Measurements from ENCODE around the gene DEPP1.

Gene DEPP1

GRCh38 chr10:45004661-45005060, 26.1 kb upstream of the DEPP1 start:
- no peak overlapping the region for H3K4me3 ChIP-seq (ENCODE audit: insufficient read depth, low read length, poor library complexity, severe bottlenecking)
- no peak overlapping the region for H3K27ac ChIP-seq (ENCODE audit: low read depth, low read length)
- TF ChIP-seq CTCF (IDR thresholded peaks at IDR 0.05; ENCODE audit: insufficient read depth, low read length, poor library complexity, severe bottlenecking) (no peak), EZH2phosphoT487 (conservative IDR thresholded peaks at IDR 0.05; ENCODE audit: low read length) (no peak)
- peaks cover 22% of the 10 kb centered on the region for H3K79me2 ChIP-seq (ENCODE audit: insufficient read depth, low read length)
- peaks cover 19% of the 10 kb centered on the region for H4K20me1 ChIP-seq (ENCODE audit: low read depth, low read length)
- no peaks in the 10 kb centered on the region for H3K9me2 ChIP-seq (replicated peaks; ENCODE audit: insufficient read depth, low read length)
- H3K9me3 ChIP-seq (ENCODE audit: insufficient read depth, low read length), result no peaks in the 10 kb centered on the region
- peaks cover 17% of the 10 kb centered on the region; the same call in 1 of the 2 replicates for H3K36me3 ChIP-seq (ENCODE audit: low read length)
- no peak overlapping the region for H3K4me2 ChIP-seq (ENCODE audit: low read depth, low read length, poor library complexity, severe bottlenecking)
- no peak overlapping the region for H3K9ac ChIP-seq (ENCODE audit: low read length)
- H2AFZ ChIP-seq (ENCODE audit: low read depth, low read length, severe bottlenecking), result no peak overlapping the region
- 0 out of 2 replicates have a peak, but pooled peaks cover 3% of the 10 kb centered on the region for H3F3A ChIP-seq (ENCODE audit: insufficient read depth)
- no peaks in the 10 kb centered on the region for H3K27me3 ChIP-seq (ENCODE audit: low read length)

GRCh38 chr10:45003432-45004000, 24.9 kb upstream of the DEPP1 start:
- Histone ChIP-seq H3K9ac (ENCODE audit: low read length) (no peak overlapping the region), H3K27ac (ENCODE audit: low read depth, low read length) (no peak overlapping the region), H4K20me1 (ENCODE audit: low read depth, low read length) (peaks cover 19% of the 10 kb centered on the region), H3K9me2 (replicated peaks; ENCODE audit: insufficient read depth, low read length) (no peaks in the 10 kb centered on the region), H3K36me3 (ENCODE audit: low read length) (peaks cover 17% of the 10 kb centered on the region; the same call in 1 of the 2 replicates), H2AFZ (ENCODE audit: low read depth, low read length, severe bottlenecking) (no peak overlapping the region), H3F3A (ENCODE audit: insufficient read depth) (0 out of 2 replicates have a peak, but pooled peaks cover 3% of the 10 kb centered on the region), H3K79me2 (ENCODE audit: insufficient read depth, low read length) (peaks cover 22% of the 10 kb centered on the region), H3K4me3 (ENCODE audit: insufficient read depth, low read length, poor library complexity, severe bottlenecking) (no peak overlapping the region), H3K27me3 (ENCODE audit: low read length) (no peaks in the 10 kb centered on the region), H3K9me3 (ENCODE audit: insufficient read depth, low read length) (no peaks in the 10 kb centered on the region), H3K4me2 (ENCODE audit: low read depth, low read length, poor library complexity, severe bottlenecking) (no peak overlapping the region)
- no peak for TF ChIP-seq CTCF (IDR thresholded peaks at IDR 0.05; ENCODE audit: insufficient read depth, low read length, poor library complexity, severe bottlenecking)
- TF ChIP-seq EZH2phosphoT487 (conservative IDR thresholded peaks at IDR 0.05; ENCODE audit: low read length), result no peak

- H3K27ac ChIP-seq (ENCODE audit: low read depth, low read length), result peak overlapping the region; percentile 48
Measured at GRCh38 chr10:45001381-45002148, 23.0 kb upstream of the DEPP1 start.

More at GRCh38 chr10:45001381-45002148, 23.0 kb upstream of the DEPP1 start:
- Histone ChIP-seq H3K79me2 (ENCODE audit: insufficient read depth, low read length) (peaks cover 22% of the 10 kb centered on the region), H3K36me3 (ENCODE audit: low read length) (peaks cover 17% of the 10 kb centered on the region; the same call in 1 of the 2 replicates), H3K4me2 (ENCODE audit: low read depth, low read length, poor library complexity, severe bottlenecking) (peak overlapping the region; percentile 69), H3K9ac (ENCODE audit: low read length) (peak overlapping the region; percentile 60), H4K20me1 (ENCODE audit: low read depth, low read length) (peaks cover 19% of the 10 kb centered on the region), H2AFZ (ENCODE audit: low read depth, low read length, severe bottlenecking) (peak overlapping the region; percentile 8), H3F3A (ENCODE audit: insufficient read depth) (0 out of 2 replicates have a peak, but pooled peaks cover 3% of the 10 kb centered on the region), H3K9me2 (replicated peaks; ENCODE audit: insufficient read depth, low read length) (no peaks in the 10 kb centered on the region), H3K4me3 (ENCODE audit: insufficient read depth, low read length, poor library complexity, severe bottlenecking) (peak overlapping the region; percentile 71), H3K27me3 (ENCODE audit: low read length) (no peaks in the 10 kb centered on the region), H3K9me3 (ENCODE audit: insufficient read depth, low read length) (no peaks in the 10 kb centered on the region)
- TF ChIP-seq EZH2phosphoT487 (conservative IDR thresholded peaks at IDR 0.05; ENCODE audit: low read length) (no peak), CTCF (IDR thresholded peaks at IDR 0.05; ENCODE audit: insufficient read depth, low read length, poor library complexity, severe bottlenecking) (no peak)

All from SU-DHL-6 (cell line).